DMS114 treated with DMSO at 0.1 percent for 48 hours (cell line): ENCODE measurements around the gene LAYN.
A peak's percentile ranks its signal among the peaks of the same experiment; 100 is the strongest.

Experiments used
- DNase-seq: peaks from one replicate; lab custom pipeline; 2025; ENCODE audit not compliant: unreplicated experiment; lab: John Stamatoyannopoulos, UW

Gene LAYN

GRCh38 chr11:111591187-111591960 lies 50.9 kb downstream of the LAYN start:
- no peak for DNase-seq

- DNase-seq: no peak
Measured at GRCh38 chr11:111592491-111592890, 52.0 kb downstream of the LAYN start.

- DNase-seq: no peak
Measured at GRCh38 chr11:111596319-111596718, 55.8 kb downstream of the LAYN start.

- DNase-seq: no peak
Measured at GRCh38 chr11:111598148-111598547, 57.6 kb downstream of the LAYN start.

GRCh38 chr11:111598559-111598958 lies 58.0 kb downstream of the LAYN start:
- no peak for DNase-seq

- DNase-seq: no peak
Measured at GRCh38 chr11:111601636-111601978, 61.1 kb downstream of the LAYN start.

GRCh38 chr11:111601979-111602864 lies 61.7 kb downstream of the LAYN start, which contains the start of gene SIK2:
Gene SIK2 (plus strand): TSS chr11:111602449. CDS start chr11:111602564, 115 bp downstream.
- peak; percentile 58 for DNase-seq

GRCh38 chr11:111602865-111603610 lies 62.5 kb downstream of the LAYN start:
- DNase-seq: no peak

GRCh38 chr11:111603611-111604130 lies 63.2 kb downstream of the LAYN start:
- DNase-seq: no peak

- peak; percentile 16 for DNase-seq
Measured at GRCh38 chr11:111604392-111605009, 64.0 kb downstream of the LAYN start.

- no peak for DNase-seq
Measured at GRCh38 chr11:111605681-111606080, 65.2 kb downstream of the LAYN start.

GRCh38 chr11:111606986-111607385 lies 66.5 kb downstream of the LAYN start:
- no peak for DNase-seq

GRCh38 chr11:111607751-111608150 lies 67.2 kb downstream of the LAYN start:
- DNase-seq: no peak
